Upper lobe of left lung (tissue), 6 donors: ENCODE measurements around the gene VGLL3. TPM values are rescaled to one million over a fixed set of nuclear protein-coding genes. Genes with fewer than 3 reads are reported as not detected.
A peak's percentile ranks its signal among the peaks of the same experiment; 100 is the strongest.

Experiments
- ATAC-seq, 2 donors: fragments of 200-7000 bp; cut with Tn5 transposase; one replicate each; pipeline ENCODE4 v1.9.1; 2022; ENCODE audit warnings: mild to moderate bottlenecking in 2 of 2, moderate library complexity in 2 of 2; ENCODE audit not compliant: low FRiP score in 2 of 2
- DNase-seq, 2 donors: peaks; one replicate each; pipeline ENCODE4 v3.0.0-alpha.2; 2019 to 2020
- H3K27ac ChIP-seq, 4 donors: fragments of 200-600 bp; sonication (generic); one replicate each; pipeline ENCODE4 v1.5.1; 2016 to 2019
- H3K27me3 ChIP-seq, 4 donors: fragments of 200-600 bp; sonication (generic); one replicate each; pipeline ENCODE4 v1.5.1; 2017 to 2019
- H3K36me3 ChIP-seq, 4 donors: fragments of 200-600 bp; sonication (generic); one replicate each; pipeline ENCODE4 v1.5.1; 2016 to 2019
- H3K4me1 ChIP-seq, 4 donors: fragments of 200-600 bp; sonication (generic); one replicate each; pipeline ENCODE4 v1.5.1; 2018 to 2019
- H3K4me3 ChIP-seq, 4 donors: fragments of 200-600 bp; sonication (generic); one replicate each; pipeline ENCODE4 v1.5.1; 2017 to 2019; ENCODE audit warnings: mild to moderate bottlenecking in 2 of 4, moderate library complexity in 1 of 4
- H3K9me3 ChIP-seq, 4 donors: fragments of 200-600 bp; sonication (generic); one replicate each; pipeline ENCODE4 v1.5.1; 2018 to 2019
- EP300 ChIP-seq, 4 donors: sonication (generic); formaldehyde crosslinking; IDR thresholded peaks; one replicate each; pipeline ENCODE4 v1.5.1; 2017; ENCODE audit warnings: antibody characterized with exemption in 4 of 4, control low read depth in 2 of 4
- POLR2A ChIP-seq, 4 donors: fragments of 450-650 bp; IDR thresholded peaks; one replicate each; pipeline ENCODE4 v1.5.1; 2016 to 2017; ENCODE audit warnings: antibody characterized with exemption in 4 of 4, mild to moderate bottlenecking in 2 of 4
- POLR2AphosphoS5 ChIP-seq, 2 donors: sonication (generic); formaldehyde crosslinking; IDR thresholded peaks; one replicate each; pipeline ENCODE4 v1.5.1; 2017; ENCODE audit warnings: antibody characterized with exemption in 2 of 2
- WGBS, 2 donors: methylation state at CpG; one replicate each; pipeline ENCODE4 v1.1.5; 2017 to 2018; 5-methylcytosine and 5-hydroxymethylcytosine counted together
- total RNA-seq, 6 donors: library from RNA; depleted of rRNA in 4 of 6; stranded (reverse); fragments of >200 nt in 4 of 6; gene quantifications; one replicate each; pipeline versions ENCODE4 v1.1.0 to v1.2.1, GENCODE V29; 2016 to 2021
- TF ChIP-seq, protein P1 (sequence below), 6 experiments: fragments of 450-650 bp in 4 of 6; fragments of 200-600 bp in 2 of 6; sonication (generic) in 2 of 6; IDR thresholded peaks; one replicate each; pipeline ENCODE4 v1.5.1; 2016 to 2019; ENCODE audit warnings: antibody characterized with exemption in 6 of 6
- donor health status: DM: no; HTN: no; CAD: no; lungs with moderate emphysema.
- donor health status: DM: no; HTN: yes; CAD: no; lungs with severe emphysema.

Gene VGLL3
- total RNA-seq, 6 donors from 2014 or later, result 11.5 to 50.5 (median 38.3) TPM

DNA sequence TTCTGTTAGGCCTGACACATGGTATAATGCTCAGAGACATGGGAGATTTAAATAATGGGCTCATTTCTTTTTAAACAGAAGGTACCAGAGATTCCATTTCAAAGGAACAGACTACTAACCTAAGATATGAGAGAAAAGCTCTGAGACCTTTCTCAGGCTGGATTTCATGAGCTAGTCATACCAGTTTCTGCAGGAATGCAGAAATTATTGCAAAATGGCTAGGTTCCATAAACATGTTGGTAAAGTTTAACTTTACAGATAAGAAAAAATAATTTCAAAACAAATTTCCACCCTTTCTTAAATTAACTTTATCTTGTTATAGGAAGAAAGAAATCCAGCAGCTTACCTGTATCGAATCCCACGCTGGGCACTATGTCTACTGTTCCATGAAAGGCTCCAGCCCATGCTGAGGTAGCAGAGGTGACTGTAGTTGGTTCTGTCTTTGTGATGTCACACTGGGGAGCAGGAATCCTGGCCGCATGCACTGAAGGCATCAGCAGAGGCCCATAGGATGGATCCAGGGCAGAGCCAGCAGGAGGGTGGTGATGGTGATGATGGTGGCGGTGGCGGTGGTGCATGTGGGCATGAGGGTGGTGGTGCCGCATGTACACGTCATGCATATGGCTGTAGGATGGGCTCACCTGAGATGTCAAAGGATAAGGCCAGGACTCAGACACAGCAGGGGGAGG is 22.6 kb downstream of the VGLL3 start:
- no peak for ATAC-seq
- Histone ChIP-seq H3K9me3 (no peaks in the 10 kb centered on the region), H3K27ac (no peak overlapping the region), H3K4me1 (no peaks in the 10 kb centered on the region), H3K36me3 (no peaks in the 10 kb centered on the region), H3K4me3 (no peak overlapping the region), H3K27me3 (no peaks in the 10 kb centered on the region)
- 91 to 96% methylated on average over 7 of the region's 7 CpGs for WGBS, 2 donors
- no peak for TF ChIP-seq POLR2AphosphoS5 (IDR thresholded peaks at IDR 0.05)
- TF ChIP-seq, protein P1, sequence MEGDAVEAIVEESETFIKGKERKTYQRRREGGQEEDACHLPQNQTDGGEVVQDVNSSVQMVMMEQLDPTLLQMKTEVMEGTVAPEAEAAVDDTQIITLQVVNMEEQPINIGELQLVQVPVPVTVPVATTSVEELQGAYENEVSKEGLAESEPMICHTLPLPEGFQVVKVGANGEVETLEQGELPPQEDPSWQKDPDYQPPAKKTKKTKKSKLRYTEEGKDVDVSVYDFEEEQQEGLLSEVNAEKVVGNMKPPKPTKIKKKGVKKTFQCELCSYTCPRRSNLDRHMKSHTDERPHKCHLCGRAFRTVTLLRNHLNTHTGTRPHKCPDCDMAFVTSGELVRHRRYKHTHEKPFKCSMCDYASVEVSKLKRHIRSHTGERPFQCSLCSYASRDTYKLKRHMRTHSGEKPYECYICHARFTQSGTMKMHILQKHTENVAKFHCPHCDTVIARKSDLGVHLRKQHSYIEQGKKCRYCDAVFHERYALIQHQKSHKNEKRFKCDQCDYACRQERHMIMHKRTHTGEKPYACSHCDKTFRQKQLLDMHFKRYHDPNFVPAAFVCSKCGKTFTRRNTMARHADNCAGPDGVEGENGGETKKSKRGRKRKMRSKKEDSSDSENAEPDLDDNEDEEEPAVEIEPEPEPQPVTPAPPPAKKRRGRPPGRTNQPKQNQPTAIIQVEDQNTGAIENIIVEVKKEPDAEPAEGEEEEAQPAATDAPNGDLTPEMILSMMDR (IDR thresholded peaks at IDR 0.05), result no peak
- no peak for TF ChIP-seq EP300 (IDR thresholded peaks at IDR 0.05)
- DNase-seq, result peak in 1 of 2 donors; percentile 26

DNA sequence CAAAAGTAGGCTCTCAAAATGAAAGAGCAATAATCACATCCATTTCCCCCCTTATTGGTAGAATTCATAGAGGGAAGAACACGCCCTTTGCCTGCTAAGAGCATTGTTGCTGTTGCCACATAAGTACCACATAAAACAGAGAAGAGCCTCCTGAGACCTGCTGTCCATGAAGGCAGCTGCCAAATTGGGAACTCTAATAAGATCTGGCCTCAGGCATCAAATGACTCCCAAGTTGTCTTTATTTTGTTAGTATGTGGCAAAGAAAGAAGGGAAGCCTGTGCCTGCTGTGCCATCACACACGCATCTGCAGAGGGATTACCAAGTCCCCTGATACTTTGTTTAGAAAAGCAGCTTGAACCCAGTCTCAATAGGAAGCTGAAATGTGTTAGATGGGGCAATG is 23.9 kb downstream of the VGLL3 start:
- 60 to 79% methylated on average over 2 of the region's 2 CpGs for WGBS, 2 donors
- Histone ChIP-seq H3K27ac (no peak overlapping the region), H3K4me3 (no peak overlapping the region), H3K36me3 (no peaks in the 10 kb centered on the region), H3K4me1 (no peaks in the 10 kb centered on the region), H3K9me3 (no peaks in the 10 kb centered on the region), H3K27me3 (no peaks in the 10 kb centered on the region)
- TF ChIP-seq POLR2A (IDR thresholded peaks at IDR 0.05) (no peak), POLR2AphosphoS5 (IDR thresholded peaks at IDR 0.05) (no peak), EP300 (IDR thresholded peaks at IDR 0.05) (no peak)
- TF ChIP-seq, protein P1 (IDR thresholded peaks at IDR 0.05), result no peak
- no peak for DNase-seq
- ATAC-seq, result no peak

- TF ChIP-seq POLR2A (IDR thresholded peaks at IDR 0.05) (no peak), EP300 (IDR thresholded peaks at IDR 0.05) (no peak), POLR2AphosphoS5 (IDR thresholded peaks at IDR 0.05) (no peak)
- TF ChIP-seq, protein P1 (IDR thresholded peaks at IDR 0.05), result no peak
- H3K4me3 ChIP-seq, result no peak overlapping the region
- H3K4me1 ChIP-seq, result no peaks in the 10 kb centered on the region
- no peaks in the 10 kb centered on the region for H3K9me3 ChIP-seq
- H3K27me3 ChIP-seq, result no peaks in the 10 kb centered on the region
- 82 to 89% methylated on average over 3 of the region's 3 CpGs for WGBS, 2 donors
- H3K36me3 ChIP-seq, result no peaks in the 10 kb centered on the region
- no peak for DNase-seq
- no peak overlapping the region for H3K27ac ChIP-seq
- no peak for ATAC-seq
Measured at GRCh38 chr3:86965166-86965565, 25.8 kb downstream of the VGLL3 start.

DNA sequence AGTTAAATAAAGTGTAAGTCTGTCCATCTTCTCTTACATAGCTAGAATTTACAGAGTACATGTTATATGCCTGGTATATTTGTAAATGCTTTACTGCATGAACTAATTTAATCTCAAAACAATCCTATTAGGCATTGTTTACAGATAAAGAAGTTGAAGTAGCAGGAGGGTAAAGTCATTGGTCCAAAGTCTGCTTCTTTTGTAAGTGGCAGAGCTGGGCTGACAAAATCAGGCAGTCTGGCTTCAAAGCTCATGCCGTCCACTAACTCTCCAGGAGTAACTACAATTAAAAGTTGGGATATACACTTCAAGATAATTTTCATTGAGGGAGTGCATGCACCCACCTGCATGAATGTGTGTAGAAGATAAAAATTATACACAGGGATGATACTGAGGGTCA is 27.3 kb downstream of the VGLL3 start:
- Histone ChIP-seq H3K27me3 (no peaks in the 10 kb centered on the region), H3K9me3 (no peaks in the 10 kb centered on the region), H3K4me1 (no peaks in the 10 kb centered on the region), H3K27ac (no peak overlapping the region), H3K4me3 (no peak overlapping the region), H3K36me3 (no peaks in the 10 kb centered on the region)
- TF ChIP-seq, protein P1 (IDR thresholded peaks at IDR 0.05), result no peak
- TF ChIP-seq POLR2AphosphoS5 (IDR thresholded peaks at IDR 0.05), result no peak
- TF ChIP-seq EP300 (IDR thresholded peaks at IDR 0.05), result no peak
- no peak for TF ChIP-seq POLR2A (IDR thresholded peaks at IDR 0.05)
- DNase-seq (no peak), ATAC-seq (no peak)
- WGBS, 2 donors, result 38 to 87% methylated on average over 1 of the region's 1 CpG

- H3K4me3 ChIP-seq, result no peak overlapping the region
- no peaks in the 10 kb centered on the region for H3K9me3 ChIP-seq
- no peak for DNase-seq
- H3K27ac ChIP-seq, result no peak overlapping the region
- H3K4me1 ChIP-seq, result no peaks in the 10 kb centered on the region
- TF ChIP-seq, protein P1 (IDR thresholded peaks at IDR 0.05), result no peak
- TF ChIP-seq EP300 (IDR thresholded peaks at IDR 0.05) (no peak), POLR2AphosphoS5 (IDR thresholded peaks at IDR 0.05) (no peak), POLR2A (IDR thresholded peaks at IDR 0.05) (no peak)
- no peaks in the 10 kb centered on the region for H3K27me3 ChIP-seq
- no peak for ATAC-seq
- no peaks in the 10 kb centered on the region for H3K36me3 ChIP-seq
- 22 to 24% methylated on average over 3 of the region's 3 CpGs for WGBS, 2 donors
Measured at GRCh38 chr3:86961297-86961696, 29.7 kb downstream of the VGLL3 start.
